GM21360 (cell line): Measurements from ENCODE around the gene ARPP19.
"Not testable (repeated sequence)": the region's sequence is repeated elsewhere in the genome, so short reads cannot be mapped to it uniquely, and the experiment has no call there.

ENCODE experiments used
- ATAC-seq: cut with Tn5 transposase; IDR thresholded peaks from one replicate; pipeline ENCODE4 v1.9.1; 2021; ENCODE audit warnings: mild to moderate bottlenecking, moderate library complexity; ENCODE audit not compliant: unreplicated experiment

ARPP19 gene, protein sequence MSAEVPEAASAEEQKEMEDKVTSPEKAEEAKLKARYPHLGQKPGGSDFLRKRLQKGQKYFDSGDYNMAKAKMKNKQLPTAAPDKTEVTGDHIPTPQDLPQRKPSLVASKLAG

DNA sequence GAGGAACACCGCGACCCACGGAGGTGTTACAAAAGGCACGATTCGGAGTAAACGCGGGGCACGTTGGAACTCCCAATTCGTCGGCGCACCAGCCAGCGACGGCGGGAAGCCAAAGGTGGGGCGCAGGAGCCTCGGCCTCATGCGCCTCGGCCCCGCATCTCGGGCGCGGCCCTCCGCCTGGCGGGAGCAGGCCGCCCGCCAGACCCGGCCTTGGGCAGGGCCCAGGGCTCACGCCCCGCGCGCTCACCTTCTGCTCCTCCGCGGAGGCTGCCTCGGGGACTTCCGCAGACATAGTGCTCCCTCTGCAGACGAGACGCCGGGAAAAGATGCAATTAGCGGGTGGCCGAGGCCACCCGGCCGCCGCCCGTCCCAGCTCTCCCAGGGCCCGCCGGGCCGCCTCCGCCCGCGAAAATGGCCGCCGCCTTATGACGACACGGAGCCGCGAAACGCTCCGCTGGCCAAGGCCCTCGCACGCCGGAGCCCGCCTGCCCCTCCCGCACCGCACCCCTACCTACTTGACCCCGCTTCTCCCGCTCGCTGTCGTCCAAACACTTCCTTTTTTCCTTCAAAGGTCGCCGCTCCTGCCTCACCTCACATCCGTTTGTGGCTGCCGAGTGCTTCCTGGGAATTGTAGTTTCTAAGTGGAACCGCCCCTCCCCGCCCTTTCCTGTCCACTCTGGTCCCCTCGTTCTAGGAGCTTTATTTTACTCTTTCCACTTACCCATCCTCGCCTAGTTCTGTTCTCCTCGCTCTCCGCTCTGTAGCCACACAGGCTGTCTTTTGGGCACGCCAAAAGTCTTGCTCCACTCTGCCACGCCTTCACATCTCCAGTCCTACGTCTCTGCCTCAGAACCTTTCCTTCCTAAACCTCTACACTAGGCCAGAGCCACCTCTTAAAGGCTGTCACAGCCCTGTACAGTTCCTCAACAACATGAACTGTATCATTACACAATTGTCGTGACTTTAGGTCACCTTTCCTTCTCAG, at the start of gene ARPP19:
ARPP19 (minus strand) TSS at position 430 of the 985 bp plus-strand sequence; CDS start at position 292, 138 bp downstream.
- peak; percentile 54 for ATAC-seq

DNA sequence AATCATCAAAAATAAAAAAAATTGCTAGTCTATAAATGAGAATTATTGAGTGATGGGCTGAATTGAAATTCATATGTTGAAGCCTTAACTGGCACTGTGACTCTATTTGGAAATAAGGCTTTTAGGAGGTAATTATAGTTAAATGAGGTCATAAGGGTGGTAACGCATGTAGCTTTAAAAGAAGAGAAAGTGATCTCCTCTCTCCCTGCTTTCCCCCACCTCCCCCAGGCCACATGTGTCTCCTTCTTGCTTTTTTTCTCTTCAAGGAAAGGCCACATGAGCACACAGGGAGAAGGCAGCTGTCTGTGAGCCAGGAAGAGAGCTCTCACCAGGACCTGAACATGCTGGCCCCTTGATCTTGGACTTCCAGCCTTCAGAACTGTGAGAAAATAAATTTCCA, 48.2 kb upstream of the ARPP19 start:
- no peak for ATAC-seq

GRCh38 chr15:52615302-52615701, 46.5 kb upstream of the ARPP19 start:
- no peak for ATAC-seq

- ATAC-seq: no peak
Observed at GRCh38 chr15:52609593-52609992, 40.8 kb upstream of the ARPP19 start.

DNA sequence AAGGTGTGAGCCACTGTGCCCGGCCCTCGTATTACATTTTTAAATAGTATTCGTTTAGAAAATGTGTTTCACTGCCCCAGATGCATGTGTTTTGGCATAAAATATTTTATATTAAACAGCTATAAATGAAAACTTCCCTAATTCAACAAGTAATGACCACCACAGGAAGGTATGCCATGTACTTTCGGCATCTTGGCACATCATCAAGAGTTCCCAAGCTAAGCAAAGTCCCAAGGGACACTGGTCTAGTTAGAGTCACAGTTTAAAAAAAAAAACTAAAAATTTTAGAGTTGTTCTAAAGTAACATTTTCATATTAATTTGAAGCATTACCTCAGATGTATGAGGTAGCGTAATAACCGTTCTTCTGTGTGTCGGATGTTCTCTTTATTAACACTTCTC, 15.6 kb upstream of the ARPP19 start:
- no peak for ATAC-seq

DNA sequence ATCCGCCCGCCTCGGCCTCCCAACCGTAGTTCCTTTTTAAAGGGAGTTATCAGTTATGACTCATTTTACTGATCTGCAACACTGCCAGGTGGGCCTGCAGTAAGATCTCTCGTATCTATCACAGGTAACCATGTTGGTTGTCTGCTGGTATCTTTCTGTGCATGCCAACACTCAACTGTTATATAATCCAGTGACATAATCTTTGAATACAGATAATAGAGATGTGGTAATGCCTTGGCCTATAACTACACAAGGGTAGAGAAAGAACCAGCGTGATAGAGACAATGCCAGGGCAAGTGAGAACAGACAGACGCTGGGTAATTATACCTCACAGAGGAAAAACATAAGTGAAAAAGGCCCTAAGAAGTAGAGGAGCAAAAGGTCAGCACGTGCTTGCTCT, 11.0 kb upstream of the ARPP19 start:
- no peak for ATAC-seq

GRCh38 chr15:52576692-52577091, 7.9 kb upstream of the ARPP19 start:
- no peak for ATAC-seq

DNA sequence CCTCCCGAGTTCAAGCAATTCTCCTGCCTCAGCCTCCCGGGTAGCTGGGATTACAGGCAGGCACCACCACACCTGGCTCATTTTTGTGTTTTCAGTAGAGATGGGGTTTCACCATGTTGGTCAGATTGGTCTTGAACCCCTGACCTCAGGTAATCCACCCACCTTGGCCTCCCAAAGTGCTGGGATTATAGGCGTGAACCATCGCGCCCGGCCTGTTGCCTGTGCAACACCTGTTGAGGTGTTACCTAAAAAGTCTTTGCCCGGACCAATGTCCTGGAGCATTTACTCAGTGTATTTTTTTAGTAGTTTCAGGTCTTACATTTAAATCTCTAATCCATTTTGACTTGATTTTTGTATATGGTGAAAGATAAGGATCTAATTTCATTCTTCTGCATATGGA, 6.7 kb upstream of the ARPP19 start:
- ATAC-seq: not testable (repeated sequence)

GRCh38 chr15:52575072-52575471, 6.2 kb upstream of the ARPP19 start:
- ATAC-seq: no peak

GRCh38 chr15:52574623-52575022, 5.8 kb upstream of the ARPP19 start:
- not testable (repeated sequence) for ATAC-seq

DNA sequence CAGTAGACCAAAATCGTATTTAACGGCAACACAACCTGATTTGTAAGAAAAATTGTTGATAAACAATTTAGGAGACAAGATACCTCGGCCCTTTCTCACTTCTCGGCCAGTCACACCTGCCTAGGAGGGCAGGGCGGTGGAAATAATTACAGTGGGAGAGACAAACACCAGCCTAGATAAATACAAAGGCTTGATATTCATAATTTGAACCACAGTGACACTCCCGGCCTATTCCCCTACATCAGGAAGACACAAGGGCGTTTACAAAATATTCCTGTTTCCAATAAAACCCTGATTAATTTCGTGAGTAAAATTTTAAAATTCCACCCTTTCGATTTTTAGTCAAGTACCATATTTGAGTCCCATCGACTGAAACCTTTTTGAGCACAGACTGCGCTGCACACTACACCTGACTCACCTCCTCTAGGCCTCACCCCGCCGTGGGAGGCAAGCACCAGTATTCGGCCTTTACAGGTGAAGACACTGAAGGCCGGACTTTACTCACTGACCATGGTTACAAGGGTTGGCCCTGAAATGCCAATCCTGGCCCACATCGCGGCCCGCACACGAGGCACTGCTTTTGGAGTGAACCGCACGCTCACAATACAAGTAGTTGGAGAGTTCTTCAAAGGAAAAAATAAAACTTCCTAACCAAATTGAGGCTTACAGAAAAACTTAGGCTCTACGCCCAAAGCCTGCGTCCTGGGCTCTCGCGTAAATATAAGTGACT, 794 bp downstream of the ARPP19 start:
- ATAC-seq: no peak

DNA sequence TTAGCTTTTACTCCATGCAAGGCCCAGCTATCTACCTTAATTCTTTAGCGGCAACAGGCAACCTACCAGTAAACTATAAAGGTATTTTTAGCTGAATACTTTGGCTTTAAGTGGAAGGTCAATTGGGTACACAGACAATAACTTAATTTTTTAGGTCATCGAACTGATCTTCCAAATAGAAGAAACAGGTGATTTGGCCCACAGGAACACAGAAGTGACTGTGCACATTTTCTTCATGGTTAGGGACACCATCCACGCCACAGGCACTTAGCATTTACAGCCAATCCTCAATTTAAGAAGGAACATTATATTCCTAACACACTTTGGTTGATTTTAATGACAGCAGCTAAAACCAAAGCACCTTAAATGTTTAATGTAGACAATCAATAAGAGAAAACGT, 1.9 kb downstream of the ARPP19 start:
- no peak for ATAC-seq

GRCh38 chr15:52565417-52566358, 3.1 kb downstream of the ARPP19 start:
- ATAC-seq: peak; percentile 39

- ATAC-seq: no peak
Observed at GRCh38 chr15:52563501-52564060, 5.2 kb downstream of the ARPP19 start.

DNA sequence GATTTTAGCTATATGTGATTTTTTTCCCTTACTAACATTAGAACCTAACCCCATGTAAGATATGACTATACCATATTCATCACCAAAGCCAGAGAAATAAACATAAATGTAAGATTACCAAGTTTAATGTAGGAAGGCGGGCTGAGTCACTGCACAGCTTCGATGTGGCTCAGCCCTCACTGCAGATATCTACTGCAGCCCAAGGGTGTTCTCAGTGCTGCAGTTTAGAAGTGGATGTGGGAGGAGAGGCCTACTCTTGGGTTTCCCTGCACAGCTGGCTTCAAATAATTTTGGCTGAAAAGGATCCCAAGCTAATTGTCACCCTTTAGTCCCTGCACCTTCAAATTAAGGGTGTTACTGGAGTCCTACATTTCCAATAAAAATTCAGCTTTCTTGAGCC, 9.3 kb downstream of the ARPP19 start:
- ATAC-seq: no peak

GRCh38 chr15:52559022-52559421, 9.8 kb downstream of the ARPP19 start:
- ATAC-seq: no peak

DNA sequence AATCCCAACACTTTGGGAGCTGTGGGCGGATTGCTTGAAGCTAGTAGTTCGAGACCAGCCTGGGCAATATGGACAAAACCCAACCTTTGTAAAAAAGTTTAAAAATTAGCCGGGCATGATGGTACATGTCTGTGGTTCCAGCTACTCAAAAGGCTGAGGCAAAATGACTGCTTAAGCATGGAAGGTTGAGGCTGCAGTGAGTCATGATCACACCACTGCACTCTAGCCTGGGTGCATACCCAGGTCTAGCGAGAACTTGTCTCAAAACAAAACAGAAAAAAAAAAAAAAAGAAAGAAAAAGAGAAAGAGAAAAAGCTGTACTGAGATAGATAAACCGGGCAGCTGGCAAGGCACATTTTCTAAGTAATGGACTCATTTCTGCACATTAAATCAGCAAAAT, 10.6 kb downstream of the ARPP19 start:
- peak; percentile 84 for ATAC-seq

DNA sequence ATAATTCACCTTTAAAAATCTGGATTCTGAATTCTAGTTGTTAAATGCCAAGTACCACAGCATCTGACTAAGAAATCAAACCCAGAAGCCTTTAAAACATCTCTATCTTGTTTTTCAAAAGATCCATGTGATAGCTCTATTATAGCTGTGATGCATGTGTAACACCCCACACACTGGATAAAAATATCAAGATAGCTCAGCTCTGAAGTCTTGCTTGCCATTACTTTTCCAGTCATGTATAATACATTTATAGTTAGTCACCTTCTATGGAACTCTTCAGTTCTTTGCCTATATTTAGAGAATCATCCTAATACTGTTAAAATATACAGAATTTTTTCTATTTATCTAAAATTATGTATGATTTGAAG, 11.6 kb downstream of the ARPP19 start:
- ATAC-seq: no peak

GRCh38 chr15:52556524-52557273, 12.1 kb downstream of the ARPP19 start:
- no peak for ATAC-seq

DNA sequence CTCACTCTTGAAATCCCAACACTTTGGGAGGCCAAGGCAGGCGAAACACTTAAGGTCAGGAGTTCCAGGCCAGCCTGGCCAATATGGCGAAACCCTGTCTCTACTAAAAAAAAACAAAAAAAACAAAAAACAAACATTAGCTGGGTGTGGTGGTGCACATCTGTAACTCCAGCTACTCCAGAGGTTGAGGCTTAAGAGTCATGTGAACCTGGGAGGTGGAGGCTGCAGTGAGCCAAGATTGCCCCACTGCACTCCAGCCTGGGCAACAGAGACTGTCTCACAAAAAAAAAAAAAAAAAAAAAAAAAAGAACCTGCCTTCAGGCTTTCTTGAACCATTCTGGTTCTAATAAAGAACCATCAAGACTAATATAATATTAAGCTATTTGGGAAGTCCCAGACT, 16.5 kb downstream of the ARPP19 start:
- no peak for ATAC-seq
